Measurements from ENCODE around the gene DIO1. TPM values are rescaled to one million over a fixed set of nuclear protein-coding genes. Genes with fewer than 3 reads are reported as not detected.
A peak's percentile ranks its signal among the peaks of the same experiment; 100 is the strongest.

Gene DIO1
- total RNA-seq, 5 donors from 2014 or later (not counting 1 experiment from before 2014, with no cell fraction given) = not detected

DNA sequence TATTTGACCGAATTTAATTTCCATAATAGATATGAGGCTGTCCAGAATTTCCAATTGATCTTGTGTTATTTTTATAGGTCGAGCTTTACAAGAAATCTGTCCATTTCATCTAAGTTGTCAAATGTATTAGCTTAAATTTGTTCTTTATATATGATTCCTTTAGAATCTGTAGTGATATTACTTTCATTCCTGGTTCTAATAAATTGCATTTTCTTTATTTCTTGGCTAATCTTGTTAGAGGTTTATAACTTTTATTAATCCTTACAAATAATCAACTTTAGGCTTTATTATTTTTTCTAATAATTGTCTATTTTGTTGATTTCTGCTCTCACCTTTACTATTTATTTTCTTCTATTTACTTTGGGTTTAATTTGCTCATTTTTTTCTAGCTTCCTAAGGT is 37.5 kb downstream of the DIO1 start:
- Histone ChIP-seq H3K4me1 (ENCODE audit: control insufficient read depth in 1 of 2, extremely low read depth in 1 of 2, insufficient read depth in 2 of 2, low read length in 2 of 2) (no peaks in the 10 kb centered on the region), H3K4me3 (ENCODE audit: control insufficient read depth in 1 of 2, extremely low read depth in 1 of 2, low read length in 1 of 2) (no peak overlapping the region), H3K27ac (ENCODE audit: low read length) (no peak overlapping the region), H3K9me3 (peaks cover 6% of the 10 kb centered on the region), H3K36me3 (ENCODE audit: control insufficient read depth in 2 of 2, extremely low read depth in 1 of 2, insufficient read depth in 1 of 2, low read length in 1 of 2) (peaks cover 5 to 31% of the 10 kb centered on the region in 2 donors), H3K27me3 (replicated peaks in 1 of 2; ENCODE audit: control insufficient read depth in 2 of 2, extremely low read depth in 1 of 2, insufficient read depth in 2 of 2, low read length in 1 of 2) (no peaks in the 10 kb centered on the region)
- H3K27me3 Mint-ChIP-seq = no peaks in the 10 kb centered on the region
- peaks cover 60% of the 10 kb centered on the region for H3K36me3 Mint-ChIP-seq
- H3K27ac Mint-ChIP-seq = no peak overlapping the region
- WGBS (ENCODE audit: insufficient coverage) = no CpG with 5 or more reads among the region's 2 CpGs
- H3K4me3 Mint-ChIP-seq = no peak overlapping the region
- no peaks in the 10 kb centered on the region for H3K9me3 Mint-ChIP-seq
- ATAC-seq (replicated peaks in 1 of 4) = no peak
- ChIA-PET CTCF (no interaction called here), POLR2A (no interaction called here)
- DNase-seq = no peak
- H3K4me1 Mint-ChIP-seq = peaks cover 0 to 1% (median under 1%) of the 10 kb centered on the region in 3 donors

DNA sequence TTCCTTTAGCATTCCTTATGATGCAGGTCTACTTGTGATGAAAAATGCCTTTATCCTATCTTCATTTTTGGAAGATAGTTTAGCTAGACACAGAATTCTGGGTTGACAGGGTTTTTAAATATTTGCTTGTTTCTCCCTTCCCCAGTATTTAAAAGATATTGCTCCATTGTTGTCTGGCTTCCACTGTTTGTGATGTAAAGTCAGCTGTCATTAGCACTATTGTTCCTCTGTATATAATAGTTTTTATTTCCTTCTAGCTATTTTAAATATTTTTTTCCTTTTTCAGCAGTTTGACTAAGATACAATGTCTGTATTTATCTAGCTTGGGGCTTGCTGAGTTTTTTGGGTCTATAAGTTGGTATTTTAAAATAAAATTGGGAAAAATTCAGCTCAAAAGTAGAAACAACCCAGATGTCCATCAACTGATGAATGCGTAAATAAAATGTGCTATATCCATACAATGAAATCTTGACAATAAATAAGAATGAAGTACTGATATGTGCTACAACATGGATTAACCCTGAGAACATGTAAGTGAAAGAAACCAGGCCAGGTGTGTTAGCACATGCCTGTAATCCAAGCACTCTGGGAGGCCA is 40.3 kb downstream of the DIO1 start:
- Mint-ChIP-seq H3K27me3 (no peaks in the 10 kb centered on the region), H3K9me3 (no peaks in the 10 kb centered on the region), H3K36me3 (peaks cover 56% of the 10 kb centered on the region), H3K27ac (no peak overlapping the region), H3K4me3 (no peak overlapping the region), H3K4me1 (peaks cover 9 to 13% (median 12%) of the 10 kb centered on the region in 3 donors)
- Histone ChIP-seq H3K27ac (ENCODE audit: low read length) (no peak overlapping the region), H3K4me1 (ENCODE audit: control insufficient read depth in 1 of 2, extremely low read depth in 1 of 2, insufficient read depth in 2 of 2, low read length in 2 of 2) (no peaks in the 10 kb centered on the region), H3K36me3 (ENCODE audit: control insufficient read depth in 2 of 2, extremely low read depth in 1 of 2, insufficient read depth in 1 of 2, low read length in 1 of 2) (peaks cover 7 to 23% of the 10 kb centered on the region in 2 donors), H3K27me3 (replicated peaks in 1 of 2; ENCODE audit: control insufficient read depth in 2 of 2, extremely low read depth in 1 of 2, insufficient read depth in 2 of 2, low read length in 1 of 2) (no peaks in the 10 kb centered on the region), H3K9me3 (peaks cover 6% of the 10 kb centered on the region), H3K4me3 (ENCODE audit: control insufficient read depth in 1 of 2, extremely low read depth in 1 of 2, low read length in 1 of 2) (no peak overlapping the region)
- WGBS (ENCODE audit: insufficient coverage) = no CpG with 5 or more reads among the region's 1 CpG
- ATAC-seq (replicated peaks in 1 of 4) = no peak
- DNase-seq = no peak
- ChIA-PET CTCF (interaction anchor here in 1 of 2 donors (0.6 to 1.3 kb wide), 4 partner anchors 12 to 44 kb away, joined by 3 to 4 read pairs (median 3); partner anchors contain the start of genes LRRC42 and YIPF1), POLR2A (no interaction called here)

DNA sequence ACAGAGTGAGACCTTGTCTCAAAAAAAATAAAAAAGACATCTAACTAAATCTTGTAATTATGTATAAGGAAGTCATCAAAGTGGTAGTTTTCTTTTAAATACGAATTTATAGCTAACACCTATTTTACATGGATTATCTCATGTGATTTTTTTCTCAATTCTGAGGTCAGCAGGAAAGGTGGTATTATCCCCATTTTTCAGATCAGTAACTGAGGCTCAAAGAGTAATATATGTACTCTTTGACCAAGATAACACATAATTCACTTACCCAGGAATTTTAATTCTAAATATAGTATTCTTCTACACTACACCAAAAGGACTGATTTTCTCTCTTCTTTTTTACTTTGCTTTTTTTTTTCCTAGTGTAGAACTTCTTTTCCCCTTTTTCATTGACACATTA is 42.4 kb downstream of the DIO1 start:
- POLR2A ChIA-PET = interaction anchor here in 1 of 2 donors (0.7 kb wide), 1 partner anchor 58 kb away, joined by 7 read pairs; no protein-coding TSS in a partner anchor
- H3K27me3 Mint-ChIP-seq = no peaks in the 10 kb centered on the region
- CTCF ChIA-PET = no interaction called here
- WGBS (ENCODE audit: insufficient coverage) = no CpG with 5 or more reads among the region's 1 CpG
- no peak overlapping the region for H3K4me3 ChIP-seq (ENCODE audit: control insufficient read depth in 1 of 2, extremely low read depth in 1 of 2, low read length in 1 of 2)
- H3K27ac Mint-ChIP-seq = no peak overlapping the region
- H3K9me3 ChIP-seq = peaks cover 6% of the 10 kb centered on the region
- H3K4me1 ChIP-seq (ENCODE audit: control insufficient read depth in 1 of 2, extremely low read depth in 1 of 2, insufficient read depth in 2 of 2, low read length in 2 of 2) = no peaks in the 10 kb centered on the region
- ATAC-seq (replicated peaks in 1 of 4) (no peak), DNase-seq (no peak)
- peaks cover 53% of the 10 kb centered on the region for H3K36me3 Mint-ChIP-seq
- no peak overlapping the region for H3K4me3 Mint-ChIP-seq
- H3K27ac ChIP-seq (ENCODE audit: low read length) = no peak overlapping the region
- peaks cover 7 to 20% of the 10 kb centered on the region in 2 donors for H3K36me3 ChIP-seq (ENCODE audit: control insufficient read depth in 2 of 2, extremely low read depth in 1 of 2, insufficient read depth in 1 of 2, low read length in 1 of 2)
- peaks cover 17 to 21% (median 18%) of the 10 kb centered on the region in 3 donors for H3K4me1 Mint-ChIP-seq
- H3K9me3 Mint-ChIP-seq = no peaks in the 10 kb centered on the region
- no peaks in the 10 kb centered on the region for H3K27me3 ChIP-seq (replicated peaks in 1 of 2; ENCODE audit: control insufficient read depth in 2 of 2, extremely low read depth in 1 of 2, insufficient read depth in 2 of 2, low read length in 1 of 2)

DNA sequence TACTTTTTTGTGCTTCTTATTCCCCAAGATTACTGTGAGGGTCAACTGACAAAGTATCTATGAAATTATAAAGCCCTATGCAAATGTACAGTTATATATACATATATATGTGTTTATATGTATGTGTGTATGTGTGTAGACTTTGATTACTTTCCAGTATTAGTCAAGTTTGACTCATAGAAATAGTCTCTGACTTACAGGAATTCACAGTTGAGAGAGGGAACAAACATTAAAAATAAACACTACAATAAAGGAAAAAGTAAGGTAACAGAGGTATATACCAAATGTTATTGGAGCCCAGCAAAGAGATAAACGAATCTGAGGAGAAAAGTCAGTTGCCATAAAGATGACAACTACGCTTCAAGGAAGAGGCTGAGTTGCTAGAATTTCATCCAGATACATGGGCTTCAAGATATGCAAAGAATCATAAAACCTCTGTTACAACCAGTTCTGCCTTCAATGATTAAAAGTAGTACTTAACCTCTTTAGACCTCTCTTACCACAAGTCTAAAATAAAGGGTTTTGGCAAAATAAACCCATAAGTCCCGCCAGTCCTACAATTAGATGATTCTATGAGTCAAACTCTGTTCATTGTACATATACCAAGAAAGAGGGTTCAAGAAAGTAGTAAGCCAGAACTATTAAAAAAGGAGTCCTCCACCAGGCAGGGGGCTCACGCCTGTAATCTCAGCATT is 44.3 kb downstream of the DIO1 start:
- ChIA-PET CTCF (interaction anchor here in 1 of 2 donors (0.7 kb wide), 1 partner anchor 20 kb away, joined by 3 read pairs; no protein-coding TSS in a partner anchor), POLR2A (no interaction called here)
- Histone ChIP-seq H3K4me1 (ENCODE audit: control insufficient read depth in 1 of 2, extremely low read depth in 1 of 2, insufficient read depth in 2 of 2, low read length in 2 of 2) (peaks cover 0 to 1% of the 10 kb centered on the region in 2 experiments), H3K27ac (ENCODE audit: low read length) (no peak overlapping the region), H3K36me3 (ENCODE audit: control insufficient read depth in 2 of 2, extremely low read depth in 1 of 2, insufficient read depth in 1 of 2, low read length in 1 of 2) (peaks cover 2 to 20% of the 10 kb centered on the region in 2 donors), H3K9me3 (peaks cover 6% of the 10 kb centered on the region), H3K27me3 (replicated peaks in 1 of 2; ENCODE audit: control insufficient read depth in 2 of 2, extremely low read depth in 1 of 2, insufficient read depth in 2 of 2, low read length in 1 of 2) (no peaks in the 10 kb centered on the region), H3K4me3 (ENCODE audit: control insufficient read depth in 1 of 2, extremely low read depth in 1 of 2, low read length in 1 of 2) (no peak overlapping the region)
- Mint-ChIP-seq H3K36me3 (peaks cover 45% of the 10 kb centered on the region), H3K27ac (no peak overlapping the region), H3K9me3 (no peaks in the 10 kb centered on the region), H3K4me3 (no peak overlapping the region), H3K27me3 (no peaks in the 10 kb centered on the region), H3K4me1 (peaks cover 28 to 33% (median 30%) of the 10 kb centered on the region in 3 donors)
- 86% methylated on average over 1 of the region's 4 CpGs for WGBS (ENCODE audit: insufficient coverage)
- no peak for ATAC-seq (replicated peaks in 1 of 4)
- DNase-seq = no peak

DNA sequence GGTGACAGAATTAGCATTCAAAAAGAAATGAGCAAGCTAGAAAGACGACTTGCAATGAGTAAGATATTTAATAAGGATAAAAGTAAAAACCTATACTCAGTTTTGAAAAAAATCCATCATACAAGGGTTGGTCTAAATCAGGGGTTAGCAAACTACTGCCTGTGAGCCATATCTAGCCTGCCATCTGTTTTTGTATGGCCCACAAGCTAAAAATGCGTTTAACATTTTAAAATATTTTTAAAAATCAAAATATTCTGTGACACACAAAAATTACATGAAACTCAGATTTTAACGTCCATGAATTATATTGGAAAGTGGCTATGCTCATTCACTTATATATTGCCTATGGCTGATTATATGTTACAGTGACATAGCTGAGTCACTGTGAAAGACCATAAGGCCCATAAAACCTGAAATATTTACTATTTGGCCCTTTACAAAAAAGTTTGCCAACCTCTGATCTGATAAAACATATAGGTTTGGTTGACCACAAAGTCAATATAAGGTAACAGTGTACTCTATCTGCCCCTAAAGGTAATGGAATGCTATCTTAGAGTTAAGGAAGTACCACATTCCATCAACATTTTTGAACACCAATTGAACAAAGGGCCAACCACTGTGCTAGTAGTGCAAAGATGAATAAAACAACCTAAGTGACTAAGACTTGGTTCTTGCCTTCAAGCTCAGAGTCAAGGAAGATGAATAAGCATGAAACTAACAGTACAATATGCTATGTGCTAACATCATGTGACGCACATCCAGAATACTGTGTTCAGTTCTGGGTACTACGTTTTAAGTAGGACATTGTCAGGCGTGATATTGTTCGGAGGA is 48.4 kb downstream of the DIO1 start:
- ChIA-PET CTCF (interaction anchor here (0.6 to 0.9 kb wide), 2 partner anchors 16 to 82 kb away, joined by 3 to 4 read pairs; no protein-coding TSS in a partner anchor), POLR2A (no interaction called here)
- ATAC-seq (replicated peaks in 1 of 4) (no peak), DNase-seq (no peak)
- Histone ChIP-seq H3K4me3 (ENCODE audit: control insufficient read depth in 1 of 2, extremely low read depth in 1 of 2, low read length in 1 of 2) (no peak overlapping the region), H3K27ac (ENCODE audit: low read length) (no peak overlapping the region), H3K9me3 (no peaks in the 10 kb centered on the region), H3K36me3 (ENCODE audit: control insufficient read depth in 2 of 2, extremely low read depth in 1 of 2, insufficient read depth in 1 of 2, low read length in 1 of 2) (peaks cover 2 to 8% of the 10 kb centered on the region in 2 donors), H3K4me1 (ENCODE audit: control insufficient read depth in 1 of 2, extremely low read depth in 1 of 2, insufficient read depth in 2 of 2, low read length in 2 of 2) (peaks cover 7 to 29% of the 10 kb centered on the region in 2 experiments), H3K27me3 (replicated peaks in 1 of 2; ENCODE audit: control insufficient read depth in 2 of 2, extremely low read depth in 1 of 2, insufficient read depth in 2 of 2, low read length in 1 of 2) (no peaks in the 10 kb centered on the region)
- no peak overlapping the region for H3K27ac Mint-ChIP-seq
- H3K36me3 Mint-ChIP-seq = peaks cover 20% of the 10 kb centered on the region
- H3K4me3 Mint-ChIP-seq = peak overlapping the region in 1 of 3 donors; percentile 96
- no peaks in the 10 kb centered on the region for H3K27me3 Mint-ChIP-seq
- H3K4me1 Mint-ChIP-seq = peaks cover 53 to 59% (median 53%) of the 10 kb centered on the region in 3 donors
- WGBS (ENCODE audit: insufficient coverage) = no CpG with 5 or more reads among the region's 7 CpGs
- no peaks in the 10 kb centered on the region for H3K9me3 Mint-ChIP-seq

DNA sequence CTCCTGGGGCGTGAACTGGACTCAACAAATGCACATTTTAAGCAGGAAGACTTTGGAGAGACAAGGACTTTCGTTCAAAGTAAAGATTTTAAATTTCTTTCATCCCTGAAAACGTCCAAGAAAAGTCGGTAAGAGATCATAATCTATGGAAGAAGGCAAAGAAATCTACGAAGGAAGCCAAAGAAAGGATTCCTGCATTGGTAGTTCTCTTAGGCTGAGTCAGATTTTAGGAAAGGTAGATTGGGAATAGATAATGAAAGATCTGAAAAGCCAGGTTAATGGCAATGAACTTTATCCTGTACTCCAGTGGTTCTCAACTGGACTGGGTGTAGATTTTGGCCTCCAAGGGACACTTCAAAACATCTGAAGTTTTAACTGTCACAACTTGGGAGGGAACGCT is 49.1 kb downstream of the DIO1 start:
- Mint-ChIP-seq H3K4me3 (peak overlapping the region; percentile 5 to 96 (median 13)), H3K27ac (no peak overlapping the region), H3K4me1 (peaks cover 54 to 64% (median 56%) of the 10 kb centered on the region in 3 donors), H3K27me3 (no peaks in the 10 kb centered on the region), H3K36me3 (peaks cover 12% of the 10 kb centered on the region), H3K9me3 (no peaks in the 10 kb centered on the region)
- POLR2A ChIA-PET = no interaction called here
- 100% methylated on average over 2 of the region's 6 CpGs for WGBS (ENCODE audit: insufficient coverage)
- ATAC-seq (replicated peaks in 1 of 4) = no peak
- no peaks in the 10 kb centered on the region for H3K27me3 ChIP-seq (replicated peaks in 1 of 2; ENCODE audit: control insufficient read depth in 2 of 2, extremely low read depth in 1 of 2, insufficient read depth in 2 of 2, low read length in 1 of 2)
- CTCF ChIA-PET = no interaction called here
- H3K4me1 ChIP-seq (ENCODE audit: control insufficient read depth in 1 of 2, extremely low read depth in 1 of 2, insufficient read depth in 2 of 2, low read length in 2 of 2) = peaks cover 7 to 29% of the 10 kb centered on the region in 2 experiments
- H3K4me3 ChIP-seq (ENCODE audit: control insufficient read depth in 1 of 2, extremely low read depth in 1 of 2, low read length in 1 of 2) = no peak overlapping the region
- no peak overlapping the region for H3K27ac ChIP-seq (ENCODE audit: low read length)
- no peak for DNase-seq
- H3K9me3 ChIP-seq = no peaks in the 10 kb centered on the region
- peaks cover 2% of the 10 kb centered on the region in 2 donors for H3K36me3 ChIP-seq (ENCODE audit: control insufficient read depth in 2 of 2, extremely low read depth in 1 of 2, insufficient read depth in 1 of 2, low read length in 1 of 2)

All from T-cell (primary cell).